ENCODE measurements around the gene EIPR1. TPM values are rescaled to one million over a fixed set of nuclear protein-coding genes. Genes with fewer than 3 reads are reported as not detected.

EIPR1 gene
- total and polyA plus RNA-seq, 2 experiments from 2014 or later = 17.4 to 46.3 TPM

DNA sequence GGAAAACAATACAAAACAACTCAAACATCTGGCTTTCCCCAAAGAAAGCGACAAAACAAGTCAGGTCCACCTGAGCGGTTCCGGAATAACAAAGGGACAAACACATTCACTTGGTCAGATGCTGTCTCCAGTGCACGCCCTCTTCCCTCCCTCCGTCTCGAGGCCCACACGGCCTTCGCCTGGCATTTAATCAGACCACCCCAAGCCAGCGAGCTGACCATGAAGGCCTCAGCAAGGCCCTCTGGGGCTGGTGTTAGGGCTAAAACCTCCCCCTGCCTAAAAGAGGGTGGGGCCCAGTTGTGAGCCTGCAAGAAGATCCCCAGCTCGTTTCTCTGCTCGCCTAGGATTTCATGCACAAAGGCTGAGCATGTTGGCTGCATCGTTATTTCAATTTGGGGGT is 180.3 kb downstream of the EIPR1 start:
- no peaks in the 10 kb centered on the region for H3K27me3 ChIP-seq (ENCODE audit: insufficient read depth)
- H3F3A ChIP-seq (replicated peaks; ENCODE audit: low read depth) = no peaks in the 10 kb centered on the region
- Mint-ChIP-seq H3K9me3 (peaks cover 14% of the 10 kb centered on the region), H3K36me3 (ENCODE audit: low read depth) (peaks cover 20% of the 10 kb centered on the region), H3K4me1 (peaks cover 45% of the 10 kb centered on the region), H3K27me3 (ENCODE audit: insufficient read depth, low read depth, poor library complexity) (peaks cover 16% of the 10 kb centered on the region), H3K27ac (no peak overlapping the region), H3K4me3 (no peak overlapping the region)
- no peaks in the 10 kb centered on the region; the same call in 1 of the 2 replicates for H4K20me1 ChIP-seq (replicated peaks; ENCODE audit: insufficient read depth)
- no peak overlapping the region for H2AFZ ChIP-seq
- peaks cover 9% of the 10 kb centered on the region; the same call in 1 of the 2 replicates for H3K4me1 ChIP-seq (ENCODE audit: insufficient read depth)
- H3K9me2 ChIP-seq (ENCODE audit: insufficient read depth) = no peaks in the 10 kb centered on the region
- no peak overlapping the region; the same call in 1 of the 2 replicates for H3K4me2 ChIP-seq
- peak overlapping the region; percentile 55; the same call in 1 of the 2 replicates for H3K27ac ChIP-seq (ENCODE audit: low read depth)
- no peak; the same call in 2 of the 3 replicates for ATAC-seq
- no peaks in the 10 kb centered on the region for H3K36me3 ChIP-seq (ENCODE audit: insufficient read depth)
- TF ChIP-seq JUNB (IDR thresholded peaks at IDR 0.05; ENCODE audit: unreplicated experiment) (no peak), POLR2AphosphoS5 (IDR thresholded peaks at IDR 0.05; ENCODE audit: low read depth) (no peak), EZH2 (IDR thresholded peaks at IDR 0.05; ENCODE audit: low read depth, unreplicated experiment) (no peak), REST (IDR thresholded peaks at IDR 0.05; ENCODE audit: unreplicated experiment) (no peak), NANOG (IDR thresholded peaks at IDR 0.05; ENCODE audit: borderline replicate concordance) (no peak), ZNF114 (CRISPR knock-in tag; IDR thresholded peaks at IDR 0.05) (no peak), CREB1 (CRISPR knock-in tag; IDR thresholded peaks at IDR 0.05; ENCODE audit: low read depth) (no peak), ZNF331 (CRISPR knock-in tag; IDR thresholded peaks at IDR 0.05; ENCODE audit: low read depth) (no peak), STAT1 (IDR thresholded peaks at IDR 0.05; ENCODE audit: unreplicated experiment) (no peak), EZH2phosphoT487 (IDR thresholded peaks at IDR 0.05; ENCODE audit: unreplicated experiment) (no peak)
- TF ChIP-seq, protein P1, sequence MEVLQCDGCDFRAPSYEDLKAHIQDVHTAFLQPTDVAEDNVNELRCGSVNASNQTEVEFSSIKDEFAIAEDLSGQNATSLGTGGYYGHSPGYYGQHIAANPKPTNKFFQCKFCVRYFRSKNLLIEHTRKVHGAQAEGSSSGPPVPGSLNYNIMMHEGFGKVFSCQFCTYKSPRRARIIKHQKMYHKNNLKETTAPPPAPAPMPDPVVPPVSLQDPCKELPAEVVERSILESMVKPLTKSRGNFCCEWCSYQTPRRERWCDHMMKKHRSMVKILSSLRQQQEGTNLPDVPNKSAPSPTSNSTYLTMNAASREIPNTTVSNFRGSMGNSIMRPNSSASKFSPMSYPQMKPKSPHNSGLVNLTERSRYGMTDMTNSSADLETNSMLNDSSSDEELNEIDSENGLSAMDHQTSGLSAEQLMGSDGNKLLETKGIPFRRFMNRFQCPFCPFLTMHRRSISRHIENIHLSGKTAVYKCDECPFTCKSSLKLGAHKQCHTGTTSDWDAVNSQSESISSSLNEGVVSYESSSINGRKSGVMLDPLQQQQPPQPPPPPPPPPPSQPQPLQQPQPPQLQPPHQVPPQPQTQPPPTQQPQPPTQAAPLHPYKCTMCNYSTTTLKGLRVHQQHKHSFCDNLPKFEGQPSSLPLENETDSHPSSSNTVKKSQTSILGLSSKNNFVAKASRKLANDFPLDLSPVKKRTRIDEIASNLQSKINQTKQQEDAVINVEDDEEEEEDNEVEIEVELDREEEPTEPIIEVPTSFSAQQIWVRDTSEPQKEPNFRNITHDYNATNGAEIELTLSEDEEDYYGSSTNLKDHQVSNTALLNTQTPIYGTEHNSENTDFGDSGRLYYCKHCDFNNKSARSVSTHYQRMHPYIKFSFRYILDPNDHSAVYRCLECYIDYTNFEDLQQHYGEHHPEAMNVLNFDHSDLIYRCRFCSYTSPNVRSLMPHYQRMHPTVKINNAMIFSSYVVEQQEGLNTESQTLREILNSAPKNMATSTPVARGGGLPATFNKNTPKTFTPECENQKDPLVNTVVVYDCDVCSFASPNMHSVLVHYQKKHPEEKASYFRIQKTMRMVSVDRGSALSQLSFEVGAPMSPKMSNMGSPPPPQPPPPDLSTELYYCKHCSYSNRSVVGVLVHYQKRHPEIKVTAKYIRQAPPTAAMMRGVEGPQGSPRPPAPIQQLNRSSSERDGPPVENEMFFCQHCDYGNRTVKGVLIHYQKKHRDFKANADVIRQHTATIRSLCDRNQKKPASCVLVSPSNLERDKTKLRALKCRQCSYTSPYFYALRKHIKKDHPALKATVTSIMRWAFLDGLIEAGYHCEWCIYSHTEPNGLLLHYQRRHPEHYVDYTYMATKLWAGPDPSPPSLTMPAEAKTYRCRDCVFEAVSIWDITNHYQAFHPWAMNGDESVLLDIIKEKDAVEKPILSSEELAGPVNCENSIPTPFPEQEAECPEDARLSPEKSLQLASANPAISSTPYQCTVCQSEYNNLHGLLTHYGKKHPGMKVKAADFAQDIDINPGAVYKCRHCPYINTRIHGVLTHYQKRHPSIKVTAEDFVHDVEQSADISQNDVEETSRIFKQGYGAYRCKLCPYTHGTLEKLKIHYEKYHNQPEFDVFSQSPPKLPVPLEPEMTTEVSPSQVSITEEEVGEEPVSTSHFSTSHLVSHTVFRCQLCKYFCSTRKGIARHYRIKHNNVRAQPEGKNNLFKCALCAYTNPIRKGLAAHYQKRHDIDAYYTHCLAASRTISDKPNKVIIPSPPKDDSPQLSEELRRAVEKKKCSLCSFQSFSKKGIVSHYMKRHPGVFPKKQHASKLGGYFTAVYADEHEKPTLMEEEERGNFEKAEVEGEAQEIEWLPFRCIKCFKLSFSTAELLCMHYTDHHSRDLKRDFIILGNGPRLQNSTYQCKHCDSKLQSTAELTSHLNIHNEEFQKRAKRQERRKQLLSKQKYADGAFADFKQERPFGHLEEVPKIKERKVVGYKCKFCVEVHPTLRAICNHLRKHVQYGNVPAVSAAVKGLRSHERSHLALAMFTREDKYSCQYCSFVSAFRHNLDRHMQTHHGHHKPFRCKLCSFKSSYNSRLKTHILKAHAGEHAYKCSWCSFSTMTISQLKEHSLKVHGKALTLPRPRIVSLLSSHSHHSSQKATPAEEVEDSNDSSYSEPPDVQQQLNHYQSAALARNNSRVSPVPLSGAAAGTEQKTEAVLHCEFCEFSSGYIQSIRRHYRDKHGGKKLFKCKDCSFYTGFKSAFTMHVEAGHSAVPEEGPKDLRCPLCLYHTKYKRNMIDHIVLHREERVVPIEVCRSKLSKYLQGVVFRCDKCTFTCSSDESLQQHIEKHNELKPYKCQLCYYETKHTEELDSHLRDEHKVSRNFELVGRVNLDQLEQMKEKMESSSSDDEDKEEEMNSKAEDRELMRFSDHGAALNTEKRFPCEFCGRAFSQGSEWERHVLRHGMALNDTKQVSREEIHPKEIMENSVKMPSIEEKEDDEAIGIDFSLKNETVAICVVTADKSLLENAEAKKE (CRISPR knock-in tag; IDR thresholded peaks at IDR 0.05) = no peak
- TF ChIP-seq, protein P2, sequence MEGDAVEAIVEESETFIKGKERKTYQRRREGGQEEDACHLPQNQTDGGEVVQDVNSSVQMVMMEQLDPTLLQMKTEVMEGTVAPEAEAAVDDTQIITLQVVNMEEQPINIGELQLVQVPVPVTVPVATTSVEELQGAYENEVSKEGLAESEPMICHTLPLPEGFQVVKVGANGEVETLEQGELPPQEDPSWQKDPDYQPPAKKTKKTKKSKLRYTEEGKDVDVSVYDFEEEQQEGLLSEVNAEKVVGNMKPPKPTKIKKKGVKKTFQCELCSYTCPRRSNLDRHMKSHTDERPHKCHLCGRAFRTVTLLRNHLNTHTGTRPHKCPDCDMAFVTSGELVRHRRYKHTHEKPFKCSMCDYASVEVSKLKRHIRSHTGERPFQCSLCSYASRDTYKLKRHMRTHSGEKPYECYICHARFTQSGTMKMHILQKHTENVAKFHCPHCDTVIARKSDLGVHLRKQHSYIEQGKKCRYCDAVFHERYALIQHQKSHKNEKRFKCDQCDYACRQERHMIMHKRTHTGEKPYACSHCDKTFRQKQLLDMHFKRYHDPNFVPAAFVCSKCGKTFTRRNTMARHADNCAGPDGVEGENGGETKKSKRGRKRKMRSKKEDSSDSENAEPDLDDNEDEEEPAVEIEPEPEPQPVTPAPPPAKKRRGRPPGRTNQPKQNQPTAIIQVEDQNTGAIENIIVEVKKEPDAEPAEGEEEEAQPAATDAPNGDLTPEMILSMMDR (conservative IDR thresholded peaks at IDR 0.05; ENCODE audit: low read depth in 2 of 2) = no peak
- no peaks in the 10 kb centered on the region for H3K79me2 ChIP-seq (replicated peaks; ENCODE audit: insufficient read depth)
- no peak overlapping the region for H3K4me3 ChIP-seq
- DNase-seq (ENCODE audit: low spot score) = no peak
